ENCODE data around the gene TANC1.
"Not testable (repeated sequence)": the region's sequence is repeated elsewhere in the genome, so short reads cannot be mapped to it uniquely, and the experiment has no call there.

The TANC1 gene

DNA sequence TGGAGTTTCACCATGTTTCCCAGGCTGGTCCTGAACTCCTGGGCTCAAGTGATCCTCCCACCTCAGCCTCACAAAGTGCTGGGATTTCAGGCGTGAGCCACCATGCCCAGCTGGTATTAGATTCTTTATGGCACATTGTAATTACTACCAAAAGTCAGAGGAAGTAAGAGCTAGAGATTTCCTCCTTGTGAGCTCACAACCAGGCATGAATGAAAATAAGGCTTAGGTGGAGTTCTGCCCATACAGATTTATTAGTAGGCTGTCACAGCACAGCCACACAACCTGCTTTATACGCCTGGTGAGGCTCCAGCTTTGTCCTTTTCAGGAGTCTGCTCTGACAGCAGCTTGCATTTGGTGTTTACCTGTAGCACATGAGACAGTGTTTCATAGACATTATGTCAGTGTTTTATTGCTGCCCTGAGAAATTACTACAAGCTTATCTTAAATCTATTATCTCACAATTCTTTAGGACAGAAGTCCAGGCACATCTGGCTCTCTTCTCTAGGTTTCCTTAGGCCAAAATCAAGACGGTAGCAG, 156.6 kb downstream of the TANC1 start:
- DNase-seq = no peak

GRCh38 chr2:159125858-159126257, 157.4 kb downstream of the TANC1 start:
- no peak for DNase-seq

DNA sequence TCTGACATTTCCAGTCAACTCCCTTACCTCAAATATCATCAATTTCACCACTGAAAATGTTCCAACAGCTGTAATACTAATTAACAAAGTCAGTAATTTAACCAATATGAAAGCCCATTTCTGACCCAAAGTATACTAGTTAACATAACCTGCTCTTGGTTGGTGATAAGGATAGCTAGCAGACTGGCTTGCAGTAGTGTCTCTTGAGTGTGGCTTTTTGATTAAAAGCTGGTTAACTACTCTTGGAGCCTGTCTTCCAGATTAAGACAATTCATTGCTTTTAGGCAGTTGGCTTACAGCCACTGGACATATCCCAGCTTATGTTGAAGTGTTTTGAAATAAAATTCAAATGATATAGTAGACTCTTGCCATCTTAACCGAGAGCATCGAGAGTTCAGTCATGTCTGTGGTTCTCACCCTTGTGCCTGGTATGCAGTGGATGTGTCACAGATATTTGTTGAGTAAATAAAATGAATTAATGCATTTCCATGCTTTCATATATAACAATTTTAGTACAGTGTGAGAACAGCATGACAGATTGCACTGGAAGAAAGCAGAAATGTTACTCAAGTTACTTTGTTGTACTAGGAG, 158.1 kb downstream of the TANC1 start:
- DNase-seq = no peak

DNA sequence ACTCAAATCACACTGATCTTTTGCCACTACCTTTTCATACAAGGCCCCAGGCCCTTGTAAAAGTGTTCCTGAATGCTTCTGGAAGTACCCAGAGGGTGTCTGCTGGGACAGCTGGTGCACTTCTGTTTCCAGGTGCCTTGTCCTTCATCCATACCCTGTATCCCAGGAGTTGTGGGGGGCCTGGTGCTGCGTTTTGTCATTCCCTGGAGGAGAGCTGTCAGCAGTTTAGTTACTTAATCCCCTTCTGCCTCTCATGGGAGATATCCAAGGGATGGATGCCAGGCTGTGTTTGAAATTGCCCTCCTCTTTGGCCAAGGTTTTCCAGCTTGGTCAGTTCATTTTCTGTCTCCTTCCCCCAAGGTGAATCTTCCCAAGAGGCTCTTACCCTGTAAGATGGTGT, 159.8 kb downstream of the TANC1 start:
- DNase-seq = no peak

- no peak for DNase-seq
Measured at GRCh38 chr2:159129269-159129668, 160.8 kb downstream of the TANC1 start.

DNA sequence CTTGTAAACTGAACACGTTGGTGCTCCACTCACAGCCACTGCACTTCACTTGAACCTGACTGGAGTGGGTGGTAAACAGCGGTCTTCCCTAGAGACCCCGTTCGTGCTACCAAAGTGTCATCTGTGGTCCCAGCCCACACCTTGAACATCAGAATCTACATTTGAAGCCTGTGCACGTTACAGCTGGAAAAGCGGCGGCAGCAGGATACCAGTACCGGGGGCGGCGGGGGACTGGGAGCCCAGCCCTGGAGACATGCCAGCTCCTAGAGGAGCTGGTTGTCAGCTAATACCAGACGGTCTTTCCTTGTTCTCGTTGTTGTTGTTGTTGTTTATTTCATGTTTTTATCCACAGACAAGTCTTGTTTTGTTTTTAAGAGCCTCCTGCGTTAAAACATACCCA, 161.4 kb downstream of the TANC1 start:
- no peak for DNase-seq

GRCh38 chr2:159130302-159130701, 161.9 kb downstream of the TANC1 start:
- no peak for DNase-seq

DNA sequence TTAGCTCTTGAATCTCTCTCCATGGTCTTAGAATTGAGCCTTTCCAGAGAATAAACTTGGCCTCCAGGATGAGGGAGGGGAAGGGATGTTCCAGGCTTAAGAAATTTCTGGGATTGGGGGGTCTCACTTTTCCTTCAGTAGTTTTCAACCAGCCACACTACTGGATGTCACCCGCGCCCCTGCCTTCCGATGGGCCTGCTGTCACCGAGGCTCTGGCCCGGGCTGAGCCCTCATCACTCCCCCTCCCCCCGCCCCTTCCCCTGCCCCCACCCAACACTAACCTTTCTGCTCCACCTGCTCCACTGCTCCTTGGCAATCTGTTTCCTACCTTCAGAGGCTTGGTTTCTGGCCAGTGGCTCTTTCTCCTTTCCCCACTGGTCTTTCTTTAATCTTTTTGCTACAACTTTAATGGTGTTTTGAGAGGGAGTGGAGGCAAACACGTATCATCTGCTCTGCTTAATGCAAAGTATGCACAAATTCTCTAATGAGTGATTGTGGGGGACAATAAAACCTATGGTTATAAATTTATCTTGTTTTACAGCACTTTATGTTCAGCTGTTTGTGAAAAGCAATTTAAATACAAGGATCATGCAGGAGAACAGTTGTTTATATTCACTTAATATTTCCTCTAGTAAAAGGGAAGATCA, 162.9 kb downstream of the TANC1 start:
- no peak for DNase-seq

DNA sequence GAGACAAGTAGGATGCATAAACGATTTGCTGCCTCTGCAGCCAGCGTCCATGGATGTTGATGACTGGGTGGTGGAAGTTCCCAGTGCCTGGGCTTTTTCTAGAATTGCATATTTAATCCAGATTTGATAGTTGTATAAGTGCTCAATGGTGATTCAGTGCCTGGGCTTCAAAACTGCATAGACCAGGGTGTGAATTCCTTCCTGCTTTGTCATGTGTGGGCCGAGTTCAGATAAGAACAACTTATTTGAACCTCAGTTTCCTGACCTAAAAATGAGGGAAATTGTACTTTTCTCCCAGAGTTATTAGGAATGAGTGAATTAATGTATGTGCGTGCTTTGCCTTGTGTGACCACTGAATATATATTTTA, 163.5 kb downstream of the TANC1 start:
- DNase-seq = no peak

- no peak for DNase-seq
Measured at GRCh38 chr2:159133797-159134196, 165.4 kb downstream of the TANC1 start.

DNA sequence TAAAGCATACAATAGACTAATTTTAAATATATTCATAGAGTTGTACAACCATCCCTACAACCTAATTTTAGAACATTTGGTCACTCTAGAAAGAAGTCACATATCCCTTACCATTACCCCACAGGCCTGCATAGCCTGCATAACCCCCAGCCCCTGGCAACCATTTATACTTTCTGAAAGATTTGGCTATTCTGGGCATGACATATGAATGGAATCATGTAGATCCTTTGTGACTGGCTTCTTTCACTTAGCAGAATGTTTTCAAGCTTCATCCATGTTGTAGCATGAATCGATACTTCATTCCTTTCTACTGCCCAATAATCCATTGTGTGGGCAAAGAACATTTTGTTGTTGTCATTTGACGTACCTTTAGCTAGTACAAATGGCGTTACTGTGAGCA, 166.5 kb downstream of the TANC1 start:
- DNase-seq = no peak

DNA sequence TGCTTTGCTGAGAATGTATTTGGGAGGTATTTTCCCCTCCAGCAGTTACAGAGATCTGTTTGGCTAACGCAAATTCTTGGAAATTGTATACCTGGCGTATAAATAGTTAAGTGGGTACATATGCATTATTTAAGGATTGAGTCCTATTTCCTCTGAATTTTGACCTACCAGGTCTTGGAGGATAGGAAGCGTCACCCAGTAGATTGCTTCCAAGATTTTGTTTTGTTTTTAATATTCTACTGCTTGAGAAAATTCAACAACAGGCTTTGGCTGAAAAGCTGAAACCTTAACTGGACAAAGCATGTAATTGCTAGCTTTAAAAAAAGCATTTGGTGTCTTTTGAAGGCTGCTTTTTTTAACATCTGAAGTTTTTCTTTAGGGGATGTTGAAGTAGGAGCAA, 168.0 kb downstream of the TANC1 start:
- DNase-seq = no peak

DNA sequence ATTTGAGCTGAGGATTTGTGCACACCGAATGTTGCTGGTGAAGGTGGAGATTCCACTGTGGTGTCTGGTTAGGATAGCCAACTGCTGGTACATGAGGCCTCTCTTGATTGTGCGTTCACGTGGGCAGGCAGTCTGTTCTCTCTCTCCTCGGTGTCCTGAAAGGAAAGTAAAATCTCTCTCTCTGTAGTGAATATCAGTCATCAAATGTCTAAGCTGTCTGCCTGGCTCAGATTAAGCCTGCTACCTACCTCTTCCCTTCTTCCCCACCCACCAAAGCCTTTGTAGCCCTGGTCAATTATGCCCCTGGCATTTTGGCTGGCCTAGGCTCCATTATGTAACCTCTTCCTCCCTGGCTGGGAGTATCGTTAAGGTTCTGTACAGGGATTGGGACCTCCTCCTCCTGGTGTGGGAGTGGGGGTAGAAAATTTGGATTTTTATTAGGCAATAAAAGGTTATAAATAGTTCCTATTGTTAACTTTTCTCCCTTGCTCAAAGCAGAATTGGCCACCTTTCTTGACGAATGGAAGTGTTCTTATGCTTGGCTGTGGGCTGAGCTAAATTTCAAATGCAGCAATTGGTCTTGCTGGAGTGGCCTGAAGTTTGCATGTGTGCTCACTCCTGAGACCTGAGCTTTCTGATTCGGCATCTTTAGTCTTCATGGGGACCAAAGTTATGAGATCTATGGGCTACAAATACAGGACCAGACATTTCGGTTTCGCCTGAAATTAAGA, 169.2 kb downstream of the TANC1 start:
- no peak for DNase-seq

DNA sequence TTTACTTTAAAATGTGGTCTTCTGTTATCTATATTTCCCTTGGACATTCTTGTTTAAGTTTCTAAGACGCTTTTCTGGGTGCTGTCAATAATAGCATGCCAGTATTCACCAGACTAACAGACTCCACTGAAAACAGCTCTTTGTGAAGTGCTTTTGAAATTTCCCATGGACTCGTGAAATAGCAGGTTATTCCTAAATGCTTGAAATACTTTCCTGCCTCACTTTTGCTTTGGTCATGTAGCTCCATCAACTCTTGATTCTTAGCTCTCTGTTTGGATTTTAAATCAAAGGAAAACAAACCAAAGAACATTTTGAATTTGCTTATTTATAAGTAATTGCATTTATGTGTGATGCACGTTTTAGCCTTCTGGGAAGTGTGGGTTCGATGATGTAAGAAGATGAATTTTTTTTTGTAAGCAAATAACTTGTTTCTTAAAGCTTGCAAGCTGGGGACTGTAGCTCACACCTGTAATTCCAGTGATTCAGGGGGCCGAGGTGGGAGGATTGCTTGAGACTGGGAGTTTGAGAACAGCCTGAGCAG, 170.3 kb downstream of the TANC1 start:
- DNase-seq = no peak

DNA sequence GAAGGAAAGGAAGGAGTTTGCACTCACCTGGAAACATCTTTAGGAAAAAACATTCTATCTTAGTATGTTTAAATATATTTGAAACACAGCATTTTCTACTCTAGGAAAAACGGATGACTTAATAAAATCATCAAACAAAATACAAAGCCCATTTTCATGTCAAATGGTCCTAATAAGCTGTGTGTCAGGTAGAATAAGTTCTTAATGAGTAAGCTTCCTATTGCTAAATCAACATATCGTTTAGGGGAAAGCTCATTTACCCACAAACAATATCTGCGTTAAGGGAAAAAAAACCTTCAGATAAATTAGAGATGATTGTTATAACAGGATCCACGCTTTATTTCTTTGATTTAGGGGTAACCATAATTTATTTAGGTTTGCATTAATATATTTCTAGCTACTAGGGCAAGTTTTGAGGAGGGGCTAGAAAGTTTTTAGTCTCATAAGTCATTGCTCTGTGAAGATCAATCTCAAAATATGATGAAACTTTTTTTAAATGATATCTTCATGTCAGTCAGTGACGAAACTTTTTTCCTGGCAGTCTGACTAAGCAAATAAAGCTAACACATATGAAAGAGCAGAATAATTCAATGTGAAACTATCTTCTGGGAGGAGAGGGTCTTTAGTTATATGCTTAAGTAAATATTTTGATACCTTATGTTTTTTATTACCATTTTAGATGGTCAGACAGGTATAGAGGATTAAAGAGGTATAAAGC, 170.9 kb downstream of the TANC1 start:
- DNase-seq = no peak

DNA sequence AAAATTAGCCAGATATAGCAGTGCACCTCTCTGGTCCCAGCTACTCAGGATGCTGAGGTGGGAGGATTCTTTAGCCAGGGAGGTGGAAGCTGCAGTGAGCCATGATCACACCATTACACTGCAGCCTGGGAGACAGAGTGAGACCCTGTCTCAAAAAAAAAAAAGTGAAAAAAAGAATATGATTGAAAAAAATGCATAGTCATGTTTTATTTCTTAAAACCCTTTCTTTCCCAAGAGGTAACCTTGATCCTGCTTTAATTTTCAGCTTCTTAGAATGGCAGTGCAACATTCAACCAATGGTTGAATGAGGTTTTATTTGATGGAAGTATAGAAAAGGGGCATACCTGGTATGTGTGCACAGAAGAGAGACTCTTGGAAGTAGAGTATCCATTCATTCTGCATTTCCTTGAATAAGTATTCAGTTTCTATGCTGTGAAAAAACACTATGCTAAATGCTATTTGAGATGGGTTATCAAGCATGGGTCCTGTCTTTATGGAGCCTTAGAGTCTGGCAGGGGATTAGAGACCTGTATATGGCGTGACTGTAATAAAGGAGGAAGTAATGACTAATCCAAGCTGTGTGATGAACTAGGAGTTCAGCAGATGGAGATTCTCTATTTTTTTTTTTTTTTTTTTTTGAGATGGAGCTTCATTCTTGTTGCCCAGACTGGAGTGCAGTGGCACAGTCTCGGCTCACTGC, 171.8 kb downstream of the TANC1 start:
- no peak for DNase-seq

DNA sequence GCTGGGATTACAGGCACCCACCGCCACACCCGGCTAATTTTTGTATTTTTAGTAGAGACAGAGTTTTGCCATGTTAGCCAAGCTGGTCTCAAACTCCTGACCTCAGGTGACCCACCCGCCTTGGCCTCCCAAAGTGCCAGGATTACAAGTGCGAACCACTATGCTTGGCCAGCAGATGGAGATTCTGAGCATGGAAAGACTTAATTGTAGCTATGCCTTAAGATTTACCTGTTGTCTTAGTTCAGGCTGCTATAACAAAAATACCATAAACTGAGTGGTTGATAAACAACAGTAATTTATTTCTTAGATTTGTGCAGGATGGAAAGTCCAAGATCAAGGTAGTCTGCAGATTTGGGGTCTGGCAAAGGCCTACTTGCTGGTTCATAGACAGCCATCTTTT, 172.4 kb downstream of the TANC1 start:
- not testable (repeated sequence) for DNase-seq

DNA sequence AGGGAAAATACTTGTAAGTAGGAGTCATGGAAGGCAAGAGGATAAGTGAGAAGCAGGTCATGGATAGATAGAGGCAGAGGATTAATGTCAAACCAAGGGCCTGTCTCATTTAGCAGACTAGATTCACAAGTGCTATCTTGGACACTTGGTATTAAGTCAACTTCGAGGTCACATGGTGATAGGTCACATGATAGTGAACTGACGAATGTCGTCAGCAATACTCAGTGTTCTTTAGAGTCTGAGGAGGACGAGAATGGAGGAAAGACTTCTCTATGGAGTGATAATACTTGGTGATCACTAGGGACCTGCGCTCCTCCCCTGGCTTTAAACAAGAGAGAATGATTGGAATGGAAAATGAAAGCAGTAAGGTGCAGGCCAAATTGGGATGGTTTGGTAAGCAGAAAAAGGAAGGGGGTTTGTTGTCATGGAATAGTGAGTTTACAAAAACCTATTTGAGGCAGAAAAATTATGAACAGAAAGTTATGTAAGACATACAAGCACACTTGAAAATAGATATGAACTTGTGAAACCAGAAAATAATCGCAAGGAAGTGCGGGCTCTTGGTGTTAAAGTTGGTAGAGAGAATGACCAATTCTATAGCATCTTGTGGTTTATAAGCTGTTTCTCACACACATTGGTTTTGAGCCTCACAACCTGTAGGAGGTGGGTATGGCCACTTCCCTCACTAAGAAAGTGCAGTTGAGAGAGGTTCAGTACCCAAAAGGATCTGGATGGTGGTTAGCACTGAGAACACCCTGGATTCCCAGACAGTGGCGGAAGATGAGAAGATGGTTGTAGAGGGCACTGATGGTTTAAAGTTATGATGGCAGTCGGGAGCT, 176.6 kb downstream of the TANC1 start:
- DNase-seq = no peak

- DNase-seq = no peak
Measured at GRCh38 chr2:159145745-159146354, 177.4 kb downstream of the TANC1 start.

DNA sequence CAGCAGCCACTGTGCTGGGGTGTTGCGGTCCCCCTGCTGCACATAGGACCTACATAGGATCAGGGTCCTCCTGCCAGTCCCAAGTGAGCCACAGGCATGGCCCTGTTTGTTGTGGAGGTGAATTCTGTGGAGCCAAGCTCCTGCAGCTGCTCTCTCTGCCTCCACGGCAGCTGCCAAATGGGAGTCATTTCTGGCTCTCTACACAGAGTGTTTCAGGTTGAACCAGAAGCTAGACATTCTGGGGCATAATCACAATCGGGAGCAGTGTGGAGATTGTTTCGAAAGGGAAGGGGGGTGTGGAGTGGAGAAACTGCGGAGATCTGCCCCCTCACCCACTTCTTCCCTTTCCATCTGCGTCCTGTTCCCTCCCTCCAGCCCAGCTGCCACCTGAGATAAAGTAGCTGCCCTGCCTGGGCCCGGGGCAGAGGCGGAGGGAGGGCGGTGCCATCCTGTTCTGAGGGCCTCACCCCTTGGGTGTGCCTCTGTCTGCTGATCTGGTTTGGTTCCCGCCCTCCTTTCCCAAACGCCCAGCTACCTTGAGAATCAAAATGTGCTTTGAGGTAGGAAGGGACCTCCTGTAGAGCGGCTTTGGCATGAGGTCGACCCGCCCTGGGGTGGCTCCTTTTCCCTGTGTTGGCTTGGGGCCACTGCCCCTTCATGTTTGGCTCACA, 178.7 kb downstream of the TANC1 start:
- no peak for DNase-seq

DNA sequence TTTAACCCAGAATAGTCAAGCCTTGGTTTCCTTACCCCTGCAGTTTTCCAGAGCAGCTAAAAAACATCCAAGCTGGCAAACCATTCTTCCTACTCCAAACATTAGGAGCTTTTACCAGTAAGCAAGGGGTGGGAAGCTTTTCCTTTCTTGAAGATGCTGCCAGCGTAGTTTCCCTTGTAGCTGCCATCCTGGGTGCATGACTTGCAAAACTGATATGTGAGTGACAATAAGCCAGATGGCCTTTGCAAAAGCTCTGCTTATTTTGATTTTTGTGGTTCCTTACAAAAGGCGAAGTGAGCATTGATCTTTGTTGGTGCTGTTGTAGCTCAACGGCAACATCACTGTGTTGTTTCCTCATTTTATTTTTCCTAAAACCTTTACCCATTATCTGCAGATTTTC, 179.2 kb downstream of the TANC1 start:
- no peak for DNase-seq
